ENCODE results near the gene HRH1.

- TF ChIP-seq CTCF (optimal IDR thresholded peaks at IDR 0.05 in 1 of 3, IDR thresholded peaks at IDR 0.05 in 1 of 3, conservative IDR thresholded peaks at IDR 0.05 in 1 of 3; ENCODE audit: extremely low read depth in 1 of 3, insufficient read depth in 2 of 3, low read length in 3 of 3) (no peak), EZH2 (IDR thresholded peaks at IDR 0.05; ENCODE audit: low read length) (no peak)
Observed at GRCh38 chr3:11244121-11244677, 89.9 kb downstream of the HRH1 start.

All from keratinocyte (primary cell).